ENCODE results near the gene CRMP1.

CRMP1 gene

DNA sequence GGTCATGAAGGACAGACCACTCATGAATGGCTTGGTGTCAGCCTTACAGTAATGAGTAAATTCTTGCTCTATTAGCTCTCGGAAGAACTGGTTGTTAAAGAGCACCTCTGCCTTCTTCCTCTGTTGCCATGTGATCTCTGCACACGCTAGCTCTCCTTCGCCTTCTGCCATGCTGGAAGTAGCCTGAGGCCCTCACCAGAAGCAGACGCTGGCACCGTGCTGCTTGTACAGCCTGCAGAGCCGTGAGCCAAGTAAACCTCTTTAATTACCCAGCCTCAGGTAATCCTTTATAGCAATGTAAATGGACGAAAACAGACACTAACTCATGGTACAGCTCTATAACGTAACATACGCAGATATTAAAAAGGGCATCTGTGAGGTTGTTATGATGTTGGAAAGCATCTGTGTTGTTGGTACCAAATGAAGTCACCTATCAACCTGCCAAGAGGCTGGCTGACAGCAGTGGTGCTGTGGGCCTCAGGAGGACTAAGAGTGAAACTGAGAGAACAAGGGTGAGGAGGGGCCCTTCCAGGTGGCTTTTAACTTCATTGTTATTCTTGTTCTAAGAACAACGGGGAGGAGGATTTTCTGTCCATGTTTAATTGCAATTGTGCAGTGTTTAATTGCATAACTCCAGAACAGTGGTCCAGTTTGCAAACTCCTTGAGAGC lies 69.2 kb downstream of the CRMP1 start:
- whole genome bisulfite sequencing (ENCODE audit: insufficient coverage): 86% methylated on average over 7 of the region's 10 CpGs
- H3K4me3 ChIP-seq (ENCODE audit: control insufficient read depth in 1 of 7, extremely low read depth in 1 of 7, insufficient read depth in 4 of 7, low read depth in 2 of 7, low read length in 6 of 7): no peak overlapping the region
- no peaks in the 10 kb centered on the region for H3K36me3 ChIP-seq (ENCODE audit: control insufficient read depth in 4 of 4, insufficient read depth in 4 of 4, low read length in 3 of 4)
- H3K9me3 ChIP-seq (ENCODE audit: control extremely low read depth in 1 of 5, control insufficient read depth in 4 of 5, insufficient read depth in 2 of 5, low read depth in 1 of 5, low read length in 4 of 5): no peaks in the 10 kb centered on the region
- CTCF ChIA-PET: interaction anchor here (1.0 to 3.2 kb wide), 3 partner anchors 11 to 87 kb away, joined by 3 to 18 read pairs (median 3); no protein-coding TSS in a partner anchor
- H3K27me3 ChIP-seq (replicated peaks in 2 of 5; ENCODE audit: control insufficient read depth in 4 of 5, insufficient read depth in 5 of 5, low read length in 4 of 5): peaks cover 0 to 8% (median 0%) of the 10 kb centered on the region in 5 experiments
- POLR2A ChIA-PET: no interaction called here
- H3K27ac ChIP-seq (ENCODE audit: insufficient read depth in 1 of 2, low read depth in 1 of 2, low read length in 2 of 2, poor library complexity in 1 of 2, severe bottlenecking in 2 of 2): no peak overlapping the region
- H3K4me1 ChIP-seq (ENCODE audit: control extremely low read depth in 1 of 4, control insufficient read depth in 4 of 4, insufficient read depth in 4 of 4, low read length in 3 of 4): peaks cover 0 to 62% (median 23%) of the 10 kb centered on the region in 4 experiments
- no peak for DNase-seq

GRCh38 chr4:5822619-5823018 lies 70.3 kb downstream of the CRMP1 start:
- DNase-seq: peak; percentile 71 to 82 (median 71)
- no peak overlapping the region for H3K27ac ChIP-seq (ENCODE audit: insufficient read depth in 1 of 2, low read depth in 1 of 2, low read length in 2 of 2, poor library complexity in 1 of 2, severe bottlenecking in 2 of 2)
- H3K27me3 ChIP-seq (replicated peaks in 2 of 5; ENCODE audit: control insufficient read depth in 4 of 5, insufficient read depth in 5 of 5, low read length in 4 of 5): no peaks in the 10 kb centered on the region
- H3K36me3 ChIP-seq (ENCODE audit: control insufficient read depth in 4 of 4, insufficient read depth in 4 of 4, low read length in 3 of 4): no peaks in the 10 kb centered on the region
- 13% methylated on average over 3 of the region's 5 CpGs for WGBS (ENCODE audit: insufficient coverage)
- ChIA-PET POLR2A (no interaction called here), CTCF (interaction anchor here (0.8 to 3.2 kb wide), 3 partner anchors 10 to 19 kb away, joined by 3 to 18 read pairs (median 3); no protein-coding TSS in a partner anchor)
- H3K4me1 ChIP-seq (ENCODE audit: control extremely low read depth in 1 of 4, control insufficient read depth in 4 of 4, insufficient read depth in 4 of 4, low read length in 3 of 4): peaks cover 0 to 57% (median 22%) of the 10 kb centered on the region in 4 experiments
- H3K9me3 ChIP-seq (ENCODE audit: control extremely low read depth in 1 of 5, control insufficient read depth in 4 of 5, insufficient read depth in 2 of 5, low read depth in 1 of 5, low read length in 4 of 5): no peaks in the 10 kb centered on the region
- H3K4me3 ChIP-seq (ENCODE audit: control insufficient read depth in 1 of 7, extremely low read depth in 1 of 7, insufficient read depth in 4 of 7, low read depth in 2 of 7, low read length in 6 of 7): no peak overlapping the region

DNA sequence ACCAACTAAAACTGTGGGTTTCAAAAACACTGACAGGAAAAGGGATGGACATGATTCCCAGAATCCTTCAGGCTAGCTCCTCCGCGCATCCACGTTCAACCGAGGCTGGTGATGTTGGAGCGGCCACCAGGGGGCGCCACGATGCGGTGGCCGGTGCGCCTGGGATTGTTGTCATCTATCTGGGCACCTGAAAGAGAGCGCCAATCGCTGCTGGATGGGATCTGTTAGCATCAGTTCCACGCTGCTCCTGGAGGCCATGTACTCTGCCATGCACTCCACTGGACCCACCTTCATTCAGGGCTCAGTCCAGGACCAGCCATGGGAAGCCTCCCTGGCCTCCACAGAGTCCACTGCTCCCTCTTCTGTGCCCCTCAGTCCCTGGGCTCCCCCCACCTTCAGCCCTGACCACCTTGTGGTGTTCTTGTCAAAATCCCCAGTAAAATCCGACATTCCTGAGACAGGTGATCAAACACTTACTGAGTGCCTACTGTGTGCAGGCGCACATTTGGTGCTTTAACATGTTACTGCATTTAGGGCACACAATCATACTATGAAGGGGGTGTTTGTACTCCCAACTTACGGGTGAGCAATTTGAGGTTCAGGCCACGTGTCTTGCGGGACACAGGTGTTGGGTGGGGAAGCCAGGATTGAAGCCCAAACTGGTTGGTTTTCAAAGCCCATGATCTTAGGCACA lies 71.1 kb downstream of the CRMP1 start:
- POLR2A ChIA-PET: no interaction called here
- H3K4me1 ChIP-seq (ENCODE audit: control extremely low read depth in 1 of 4, control insufficient read depth in 4 of 4, insufficient read depth in 4 of 4, low read length in 3 of 4): peaks cover 0 to 49% (median 18%) of the 10 kb centered on the region in 4 experiments
- H3K27ac ChIP-seq (ENCODE audit: insufficient read depth in 1 of 2, low read depth in 1 of 2, low read length in 2 of 2, poor library complexity in 1 of 2, severe bottlenecking in 2 of 2): no peak overlapping the region
- no peaks in the 10 kb centered on the region for H3K9me3 ChIP-seq (ENCODE audit: control extremely low read depth in 1 of 5, control insufficient read depth in 4 of 5, insufficient read depth in 2 of 5, low read depth in 1 of 5, low read length in 4 of 5)
- CTCF ChIA-PET: interaction anchor here (0.8 to 3.2 kb wide), 3 partner anchors 9 to 18 kb away, joined by 3 to 18 read pairs (median 3); no protein-coding TSS in a partner anchor
- H3K27me3 ChIP-seq (replicated peaks in 2 of 5; ENCODE audit: control insufficient read depth in 4 of 5, insufficient read depth in 5 of 5, low read length in 4 of 5): no peaks in the 10 kb centered on the region
- WGBS (ENCODE audit: insufficient coverage): 78% methylated on average over 17 of the region's 18 CpGs
- H3K4me3 ChIP-seq (ENCODE audit: control insufficient read depth in 1 of 7, extremely low read depth in 1 of 7, insufficient read depth in 4 of 7, low read depth in 2 of 7, low read length in 6 of 7): no peak overlapping the region
- no peak for DNase-seq
- no peaks in the 10 kb centered on the region for H3K36me3 ChIP-seq (ENCODE audit: control insufficient read depth in 4 of 4, insufficient read depth in 4 of 4, low read length in 3 of 4)

GRCh38 chr4:5816851-5817375 lies 76.0 kb downstream of the CRMP1 start:
- DNase-seq: no peak
- Histone ChIP-seq H3K4me1 (ENCODE audit: control extremely low read depth in 1 of 4, control insufficient read depth in 4 of 4, insufficient read depth in 4 of 4, low read length in 3 of 4) (peaks cover 0 to 4% (median 1%) of the 10 kb centered on the region in 4 experiments), H3K9me3 (ENCODE audit: control extremely low read depth in 1 of 5, control insufficient read depth in 4 of 5, insufficient read depth in 2 of 5, low read depth in 1 of 5, low read length in 4 of 5) (no peaks in the 10 kb centered on the region), H3K27me3 (replicated peaks in 2 of 5; ENCODE audit: control insufficient read depth in 4 of 5, insufficient read depth in 5 of 5, low read length in 4 of 5) (no peaks in the 10 kb centered on the region), H3K27ac (ENCODE audit: insufficient read depth in 1 of 2, low read depth in 1 of 2, low read length in 2 of 2, poor library complexity in 1 of 2, severe bottlenecking in 2 of 2) (no peak overlapping the region), H3K4me3 (ENCODE audit: control insufficient read depth in 1 of 7, extremely low read depth in 1 of 7, insufficient read depth in 4 of 7, low read depth in 2 of 7, low read length in 6 of 7) (no peak overlapping the region), H3K36me3 (ENCODE audit: control insufficient read depth in 4 of 4, insufficient read depth in 4 of 4, low read length in 3 of 4) (no peaks in the 10 kb centered on the region)
- ChIA-PET CTCF (no interaction called here), POLR2A (no interaction called here)
- WGBS (ENCODE audit: insufficient coverage): 98% methylated on average over 12 of the region's 12 CpGs

DNA sequence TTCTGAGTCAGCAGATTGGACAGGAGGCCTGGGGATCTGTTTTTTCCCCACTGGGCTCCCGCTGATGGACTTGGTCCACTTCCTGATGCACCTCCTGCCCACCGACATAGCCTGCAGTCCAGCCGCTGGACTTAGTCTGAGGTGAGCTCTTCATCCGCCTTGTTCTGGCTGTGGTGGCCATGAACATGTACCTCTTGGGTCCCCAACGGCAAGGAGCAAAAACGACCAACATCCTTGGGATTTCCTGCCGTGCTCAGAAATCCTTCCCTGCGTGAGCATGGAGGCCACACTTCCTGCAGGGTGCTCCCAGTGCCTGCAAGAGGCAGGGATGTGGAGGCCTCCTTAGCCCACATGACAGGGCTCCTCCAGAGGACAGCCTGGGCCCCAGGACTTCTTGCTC lies 76.8 kb downstream of the CRMP1 start:
- Histone ChIP-seq H3K27ac (ENCODE audit: insufficient read depth in 1 of 2, low read depth in 1 of 2, low read length in 2 of 2, poor library complexity in 1 of 2, severe bottlenecking in 2 of 2) (no peak overlapping the region), H3K27me3 (replicated peaks in 2 of 5; ENCODE audit: control insufficient read depth in 4 of 5, insufficient read depth in 5 of 5, low read length in 4 of 5) (no peaks in the 10 kb centered on the region), H3K9me3 (ENCODE audit: control extremely low read depth in 1 of 5, control insufficient read depth in 4 of 5, insufficient read depth in 2 of 5, low read depth in 1 of 5, low read length in 4 of 5) (no peaks in the 10 kb centered on the region), H3K4me1 (ENCODE audit: control extremely low read depth in 1 of 4, control insufficient read depth in 4 of 4, insufficient read depth in 4 of 4, low read length in 3 of 4) (no peaks in the 10 kb centered on the region), H3K36me3 (ENCODE audit: control insufficient read depth in 4 of 4, insufficient read depth in 4 of 4, low read length in 3 of 4) (peaks cover 0 to 2% (median 0%) of the 10 kb centered on the region in 4 experiments), H3K4me3 (ENCODE audit: control insufficient read depth in 1 of 7, extremely low read depth in 1 of 7, insufficient read depth in 4 of 7, low read depth in 2 of 7, low read length in 6 of 7) (no peak overlapping the region)
- DNase-seq: no peak
- CTCF ChIA-PET: no interaction called here
- 95% methylated on average over 7 of the region's 8 CpGs for WGBS (ENCODE audit: insufficient coverage)
- POLR2A ChIA-PET: no interaction called here

DNA sequence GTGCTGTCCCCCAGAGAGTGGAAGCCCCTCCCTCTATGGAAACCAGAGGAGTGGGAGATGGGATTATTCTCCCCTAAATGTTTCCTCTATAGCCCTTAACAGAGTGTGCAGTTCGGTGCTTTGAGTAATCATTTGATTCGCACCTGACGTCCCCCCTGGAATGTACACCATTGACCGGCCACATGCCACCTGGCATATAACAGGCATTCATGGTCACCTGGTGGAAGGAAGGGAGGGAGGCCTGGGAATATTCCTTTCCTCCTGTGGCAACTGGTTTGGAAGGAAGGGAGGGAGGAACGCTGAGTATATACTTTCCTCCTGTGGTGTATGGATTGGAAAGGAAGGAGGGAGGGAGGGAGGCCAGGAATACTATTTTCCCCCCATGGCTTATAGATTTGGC lies 77.2 kb downstream of the CRMP1 start:
- H3K4me3 ChIP-seq (ENCODE audit: control insufficient read depth in 1 of 7, extremely low read depth in 1 of 7, insufficient read depth in 4 of 7, low read depth in 2 of 7, low read length in 6 of 7): no peak overlapping the region
- H3K27ac ChIP-seq (ENCODE audit: insufficient read depth in 1 of 2, low read depth in 1 of 2, low read length in 2 of 2, poor library complexity in 1 of 2, severe bottlenecking in 2 of 2): no peak overlapping the region
- no peak for DNase-seq
- ChIA-PET POLR2A (no interaction called here), CTCF (no interaction called here)
- WGBS (ENCODE audit: insufficient coverage): 100% methylated on average over 3 of the region's 5 CpGs
- H3K9me3 ChIP-seq (ENCODE audit: control extremely low read depth in 1 of 5, control insufficient read depth in 4 of 5, insufficient read depth in 2 of 5, low read depth in 1 of 5, low read length in 4 of 5): peaks cover 0 to 2% (median under 1%) of the 10 kb centered on the region in 5 experiments
- H3K36me3 ChIP-seq (ENCODE audit: control insufficient read depth in 4 of 4, insufficient read depth in 4 of 4, low read length in 3 of 4): peaks cover 0 to 7% (median 0%) of the 10 kb centered on the region in 4 experiments
- no peaks in the 10 kb centered on the region for H3K4me1 ChIP-seq (ENCODE audit: control extremely low read depth in 1 of 4, control insufficient read depth in 4 of 4, insufficient read depth in 4 of 4, low read length in 3 of 4)
- no peaks in the 10 kb centered on the region for H3K27me3 ChIP-seq (replicated peaks in 2 of 5; ENCODE audit: control insufficient read depth in 4 of 5, insufficient read depth in 5 of 5, low read length in 4 of 5)

GRCh38 chr4:5814421-5814820 lies 78.5 kb downstream of the CRMP1 start:
- peaks cover 0 to 8% (median 2%) of the 10 kb centered on the region in 5 experiments for H3K9me3 ChIP-seq (ENCODE audit: control extremely low read depth in 1 of 5, control insufficient read depth in 4 of 5, insufficient read depth in 2 of 5, low read depth in 1 of 5, low read length in 4 of 5)
- CTCF ChIA-PET: no interaction called here
- H3K27ac ChIP-seq (ENCODE audit: insufficient read depth in 1 of 2, low read depth in 1 of 2, low read length in 2 of 2, poor library complexity in 1 of 2, severe bottlenecking in 2 of 2): no peak overlapping the region
- POLR2A ChIA-PET: no interaction called here
- DNase-seq: no peak
- WGBS (ENCODE audit: insufficient coverage): 98% methylated on average over 6 of the region's 6 CpGs
- no peaks in the 10 kb centered on the region for H3K4me1 ChIP-seq (ENCODE audit: control extremely low read depth in 1 of 4, control insufficient read depth in 4 of 4, insufficient read depth in 4 of 4, low read length in 3 of 4)
- peaks cover 0 to 12% (median 0%) of the 10 kb centered on the region in 4 experiments for H3K36me3 ChIP-seq (ENCODE audit: control insufficient read depth in 4 of 4, insufficient read depth in 4 of 4, low read length in 3 of 4)
- H3K4me3 ChIP-seq (ENCODE audit: control insufficient read depth in 1 of 7, extremely low read depth in 1 of 7, insufficient read depth in 4 of 7, low read depth in 2 of 7, low read length in 6 of 7): no peak overlapping the region
- H3K27me3 ChIP-seq (replicated peaks in 2 of 5; ENCODE audit: control insufficient read depth in 4 of 5, insufficient read depth in 5 of 5, low read length in 4 of 5): no peaks in the 10 kb centered on the region
